Measurements from ENCODE around the gene ISM1.

Gene ISM1

DNA sequence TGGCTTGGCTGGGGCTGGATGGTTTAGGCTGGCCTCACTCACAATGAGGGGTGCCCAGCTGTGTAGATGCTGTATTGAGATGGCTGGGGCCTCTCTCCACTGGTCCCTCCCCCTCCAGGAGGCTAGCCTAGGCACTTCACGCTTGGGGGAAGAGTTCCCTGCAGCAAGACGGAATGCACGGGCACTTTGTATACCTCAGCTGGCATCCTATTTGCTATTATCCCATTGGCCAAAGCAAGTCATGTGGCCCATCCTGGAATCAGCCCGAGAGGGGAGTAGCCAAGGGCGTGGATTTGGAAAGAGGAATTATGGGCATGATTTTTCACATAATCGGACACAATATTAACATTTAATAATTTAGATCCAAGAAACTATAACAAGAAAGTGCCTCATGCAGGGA lies 64.3 kb downstream of the ISM1 start:
- no peak overlapping the region for H3K4me3 ChIP-seq (replicated peaks; ENCODE audit: low read depth, low read length)
- TF ChIP-seq, protein P1, sequence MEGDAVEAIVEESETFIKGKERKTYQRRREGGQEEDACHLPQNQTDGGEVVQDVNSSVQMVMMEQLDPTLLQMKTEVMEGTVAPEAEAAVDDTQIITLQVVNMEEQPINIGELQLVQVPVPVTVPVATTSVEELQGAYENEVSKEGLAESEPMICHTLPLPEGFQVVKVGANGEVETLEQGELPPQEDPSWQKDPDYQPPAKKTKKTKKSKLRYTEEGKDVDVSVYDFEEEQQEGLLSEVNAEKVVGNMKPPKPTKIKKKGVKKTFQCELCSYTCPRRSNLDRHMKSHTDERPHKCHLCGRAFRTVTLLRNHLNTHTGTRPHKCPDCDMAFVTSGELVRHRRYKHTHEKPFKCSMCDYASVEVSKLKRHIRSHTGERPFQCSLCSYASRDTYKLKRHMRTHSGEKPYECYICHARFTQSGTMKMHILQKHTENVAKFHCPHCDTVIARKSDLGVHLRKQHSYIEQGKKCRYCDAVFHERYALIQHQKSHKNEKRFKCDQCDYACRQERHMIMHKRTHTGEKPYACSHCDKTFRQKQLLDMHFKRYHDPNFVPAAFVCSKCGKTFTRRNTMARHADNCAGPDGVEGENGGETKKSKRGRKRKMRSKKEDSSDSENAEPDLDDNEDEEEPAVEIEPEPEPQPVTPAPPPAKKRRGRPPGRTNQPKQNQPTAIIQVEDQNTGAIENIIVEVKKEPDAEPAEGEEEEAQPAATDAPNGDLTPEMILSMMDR (IDR thresholded peaks at IDR 0.05; ENCODE audit: low read depth, low read length, missing control alignments): no peak
- no peak for DNase-seq (ENCODE audit: extremely low read depth, low read depth)

DNA sequence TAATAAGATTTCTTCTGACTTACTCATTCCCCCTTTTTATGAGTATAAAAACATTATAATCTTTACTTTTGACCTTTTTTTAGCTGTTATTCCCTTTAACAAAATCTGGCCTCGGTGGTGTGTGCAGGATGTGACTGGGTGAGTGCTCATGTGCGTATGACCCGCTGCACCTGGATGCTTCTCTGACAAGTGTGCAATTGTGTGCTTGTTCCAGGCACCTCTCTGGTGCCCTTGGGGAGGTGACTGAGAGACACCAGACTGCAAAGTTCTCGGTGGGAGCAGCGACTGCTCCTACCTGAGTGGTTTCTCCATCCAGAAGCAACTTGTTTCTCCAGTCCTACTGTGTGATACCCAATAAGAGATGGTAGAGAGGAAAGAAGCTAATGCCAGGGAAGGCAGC lies 65.0 kb downstream of the ISM1 start:
- no peak overlapping the region for H3K4me3 ChIP-seq (replicated peaks; ENCODE audit: low read depth, low read length)
- DNase-seq (ENCODE audit: extremely low read depth, low read depth): no peak
- TF ChIP-seq, protein P1 (IDR thresholded peaks at IDR 0.05; ENCODE audit: low read depth, low read length, missing control alignments): no peak

DNA sequence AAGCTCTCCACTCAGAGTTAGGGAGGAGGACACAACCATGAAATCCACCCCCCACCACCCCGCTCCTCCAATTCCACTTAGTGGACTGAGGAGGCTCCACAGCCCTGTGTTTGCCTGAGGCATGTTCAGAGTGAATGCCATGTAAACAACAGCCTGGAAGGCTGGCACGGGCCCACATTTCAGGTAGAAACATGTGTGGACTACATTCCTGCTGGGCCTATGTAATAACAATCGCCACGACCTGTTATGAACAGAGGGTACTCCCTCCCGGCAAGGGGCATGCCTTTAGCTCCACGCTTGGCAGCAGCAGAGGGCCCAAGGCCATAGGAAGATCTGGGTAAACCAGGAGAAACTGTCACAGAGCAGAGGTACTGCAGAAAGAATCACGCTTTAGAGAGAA lies 65.5 kb downstream of the ISM1 start:
- H3K4me3 ChIP-seq (replicated peaks; ENCODE audit: low read depth, low read length): no peak overlapping the region
- DNase-seq (ENCODE audit: extremely low read depth, low read depth): no peak
- TF ChIP-seq, protein P1 (IDR thresholded peaks at IDR 0.05; ENCODE audit: low read depth, low read length, missing control alignments): no peak

DNA sequence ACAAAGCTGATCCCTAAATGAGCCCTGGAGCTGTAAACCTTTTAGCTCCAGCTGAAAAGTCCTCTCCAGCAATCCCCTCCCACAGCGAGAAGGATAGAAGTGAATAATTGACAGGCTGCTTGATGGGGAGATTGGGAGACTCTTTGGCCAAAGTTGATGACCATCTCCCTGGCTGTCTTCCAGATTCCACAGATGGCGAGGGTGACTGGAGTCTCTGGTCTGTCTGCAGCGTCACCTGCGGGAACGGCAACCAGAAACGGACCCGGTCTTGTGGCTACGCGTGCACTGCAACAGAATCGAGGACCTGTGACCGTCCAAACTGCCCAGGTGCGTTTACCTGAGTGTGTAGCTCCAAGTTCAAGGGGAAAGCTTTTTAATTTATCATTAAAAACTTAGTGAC lies 67.3 kb downstream of the ISM1 start:
- TF ChIP-seq, protein P1 (IDR thresholded peaks at IDR 0.05; ENCODE audit: low read depth, low read length, missing control alignments): no peak
- H3K4me3 ChIP-seq (replicated peaks; ENCODE audit: low read depth, low read length): no peak overlapping the region
- no peak for DNase-seq (ENCODE audit: extremely low read depth, low read depth)

DNA sequence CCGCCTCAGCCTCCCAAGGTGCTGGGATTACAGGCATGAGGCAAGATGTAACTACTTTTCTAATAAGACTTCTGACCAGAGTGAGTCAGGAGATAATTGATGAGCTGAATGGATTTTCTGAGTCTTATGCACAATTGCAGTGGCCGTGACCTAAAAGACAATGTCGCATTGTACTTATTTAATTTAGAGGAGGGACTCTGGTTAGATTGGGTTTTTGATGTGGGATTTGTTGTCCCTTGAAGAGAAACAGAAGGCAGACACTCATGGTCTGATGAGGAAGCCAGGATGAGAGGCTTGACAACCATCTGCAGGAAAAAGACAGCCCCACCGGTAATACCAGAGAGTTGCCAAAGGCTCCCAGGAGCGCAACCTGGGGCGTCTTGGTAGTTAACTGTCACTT lies 68.0 kb downstream of the ISM1 start:
- TF ChIP-seq, protein P1 (IDR thresholded peaks at IDR 0.05; ENCODE audit: low read depth, low read length, missing control alignments): no peak
- DNase-seq (ENCODE audit: extremely low read depth, low read depth): no peak
- H3K4me3 ChIP-seq (replicated peaks; ENCODE audit: low read depth, low read length): no peak overlapping the region

DNA sequence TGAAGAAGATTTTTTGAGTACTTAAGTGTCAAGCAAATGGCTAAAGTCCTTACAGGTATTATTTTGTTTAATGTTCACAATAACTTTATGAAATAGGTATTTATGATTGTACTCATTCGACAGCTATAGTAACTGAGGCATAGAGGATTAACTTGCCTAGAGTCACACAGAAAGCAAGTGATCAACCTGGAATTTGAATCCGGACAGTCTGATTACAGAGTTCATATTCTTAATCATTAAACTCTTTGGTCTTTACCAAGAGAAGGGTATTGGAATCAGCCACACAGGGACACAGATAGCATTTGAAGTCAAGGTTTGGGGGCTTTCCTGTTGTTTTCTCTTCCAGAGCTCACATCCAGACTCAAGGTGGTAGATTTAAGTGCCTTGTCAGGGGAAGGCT lies 69.7 kb downstream of the ISM1 start:
- DNase-seq (ENCODE audit: extremely low read depth, low read depth): no peak
- TF ChIP-seq, protein P1 (IDR thresholded peaks at IDR 0.05; ENCODE audit: low read depth, low read length, missing control alignments): no peak
- no peak overlapping the region for H3K4me3 ChIP-seq (replicated peaks; ENCODE audit: low read depth, low read length)

DNA sequence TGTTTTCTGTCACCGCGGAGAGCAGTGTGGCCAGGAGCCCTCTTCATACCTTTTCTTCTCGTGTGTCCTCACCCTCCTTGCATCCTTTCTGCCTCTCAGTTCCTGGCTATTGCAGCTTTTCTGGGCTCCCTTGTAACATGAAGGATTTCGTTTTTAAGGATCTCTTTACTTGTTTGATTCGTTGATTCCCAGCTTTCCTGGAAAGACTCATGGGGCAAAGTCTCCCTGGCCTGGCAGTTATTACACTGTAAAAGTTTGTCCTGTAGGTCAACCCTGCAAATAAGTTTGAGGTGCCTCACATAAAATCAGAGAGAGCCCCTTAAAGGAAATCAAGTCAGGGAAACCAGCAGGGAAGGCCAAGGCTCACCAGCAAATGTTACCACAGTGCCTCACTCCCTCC lies 70.1 kb downstream of the ISM1 start:
- TF ChIP-seq, protein P1 (IDR thresholded peaks at IDR 0.05; ENCODE audit: low read depth, low read length, missing control alignments): no peak
- DNase-seq (ENCODE audit: extremely low read depth, low read depth): no peak
- H3K4me3 ChIP-seq (replicated peaks; ENCODE audit: low read depth, low read length): no peak overlapping the region
